GM12878 (cell line): ENCODE results near the gene LCAT. TPM values are rescaled to one million over a fixed set of nuclear protein-coding genes. Genes with fewer than 3 reads are reported as not detected.

Experiments used
- ATAC-seq: fragments of 200-7000 bp; cut with Tn5 transposase; 3 replicates; pipeline ENCODE4 v1.9.1; 2020; ENCODE audit warnings: mild to moderate bottlenecking, moderate library complexity
- BruUV-seq: library from RNA; stranded (reverse); fragments of 400-500 nt; replicated peaks from 2 replicates; lab custom pipeline; 2021; lab: Mats Ljungman, UMichigan
- CTCF ChIA-PET: fragments of 300-600 bp; sonication (Branson Sonifier 250); formaldehyde crosslinking; extraction: SDS; loops from one replicate; lab custom pipeline; 2021; ENCODE audit warnings: inconsistent platforms; lab: Yijun Ruan, JAX
- POLR2A ChIA-PET: fragments of 350-600 bp; formaldehyde crosslinking; extraction: SDS; loops from one replicate; lab custom pipeline; 2021; ENCODE audit warnings: inconsistent platforms; lab: Charles Lee
- RAD21 ChIA-PET: fragments of 300-600 bp; sonication (Branson Sonifier 250); formaldehyde crosslinking; loops from one replicate; lab custom pipeline; 2023; ENCODE audit warnings: antibody characterized with exemption; ENCODE audit not compliant: unreplicated experiment; lab: Charles Lee
- SMC1A ChIA-PET: fragments of 300-600 bp; sonication (Branson Sonifier 250); formaldehyde crosslinking; loops from one replicate; lab custom pipeline; 2023; ENCODE audit not compliant: unreplicated experiment, uncharacterized antibody; lab: Charles Lee
- DNase-seq: peaks from one replicate; pipeline ENCODE4 v3.0.0-alpha.2; 2011; ENCODE audit warnings: low read depth, low spot score
- FAIRE-seq: peaks from 3 replicates; lab custom pipeline; 2011; peaks lifted over from hg19 to GRCh38; lab: Jason Lieb, UNC
- H2AFZ ChIP-seq: 2 replicates; pipeline ENCODE4 v1.6.0; 2011; ENCODE audit warnings: low read depth, low read length, control low read depth; ENCODE audit not compliant: control insufficient read depth
- H3K27ac ChIP-seq: 2 replicates; pipeline ENCODE4 v1.5.1; 2011; ENCODE audit warnings: control low read depth; ENCODE audit not compliant: control insufficient read depth, insufficient read depth
- H3K27me3 ChIP-seq, 2 experiments: replicated peaks in 1 of 2; 2 replicates each; pipeline versions ENCODE4 v1.6.0 to v1.6.1; 2011; ENCODE audit warnings: low read length in 1 of 2; ENCODE audit not compliant: control insufficient read depth in 2 of 2, insufficient read depth in 2 of 2
- H3K36me3 ChIP-seq, 2 experiments: 2 replicates each; pipeline ENCODE4 v1.5.1; 2011; ENCODE audit warnings: low read length in 1 of 2; ENCODE audit not compliant: control insufficient read depth in 2 of 2, insufficient read depth in 2 of 2
- H3K4me1 ChIP-seq: 2 replicates; pipeline ENCODE4 v1.6.1; 2011; ENCODE audit warnings: mild to moderate bottlenecking, low read length, moderate library complexity, mixed read lengths; ENCODE audit not compliant: control insufficient read depth, insufficient read depth
- H3K4me2 ChIP-seq: 2 replicates; pipeline ENCODE4 v1.6.0; 2011; ENCODE audit warnings: control low read depth; ENCODE audit not compliant: control insufficient read depth, insufficient read depth
- H3K4me3 ChIP-seq: fragments of 200-600 bp; sonication (generic); 2 replicates; pipeline ENCODE4 v1.5.1; 2016
- H3K79me2 ChIP-seq: 2 replicates; pipeline ENCODE4 v1.6.0; 2011; ENCODE audit warnings: low read length; ENCODE audit not compliant: control insufficient read depth, insufficient read depth
- H3K9ac ChIP-seq: 2 replicates; pipeline ENCODE4 v1.8.0; 2011; ENCODE audit warnings: low read length, control low read depth, mixed read lengths; ENCODE audit not compliant: control insufficient read depth, insufficient read depth
- H3K9me3 ChIP-seq: replicated peaks from 3 replicates; pipeline ENCODE4 v1.5.1; 2011; ENCODE audit warnings: mild to moderate bottlenecking, low read length; ENCODE audit not compliant: control insufficient read depth, insufficient read depth
- H4K20me1 ChIP-seq: 2 replicates; pipeline ENCODE4 v1.6.0; 2011; ENCODE audit not compliant: control insufficient read depth, insufficient read depth
- IKZF1 ChIP-seq: fragments of 450-650 bp; conservative IDR thresholded peaks from 2 replicates; pipeline ENCODE4 v1.6.1; 2017; ENCODE audit warnings: antibody characterized with exemption, mild to moderate bottlenecking
- JUNB ChIP-seq: IDR thresholded peaks from 2 replicates; pipeline ENCODE4 v1.6.1; 2016; ENCODE audit warnings: antibody characterized with exemption, mild to moderate bottlenecking
- NR2C2 ChIP-seq: IDR thresholded peaks from 2 replicates; pipeline ENCODE4 v1.6.1; 2011; ENCODE audit warnings: borderline replicate concordance, low read depth; ENCODE audit not compliant: control insufficient read depth, insufficient read length
- SMARCA5 ChIP-seq: fragments of 450-650 bp; IDR thresholded peaks from 2 replicates; pipeline ENCODE4 v1.6.1; 2017; ENCODE audit warnings: mild to moderate bottlenecking
- SUPT20H ChIP-seq: IDR thresholded peaks from 2 replicates; pipeline ENCODE4 v1.6.1; 2011; ENCODE audit warnings: low read depth, mild to moderate bottlenecking, low read length, moderate library complexity, borderline replicate concordance; ENCODE audit not compliant: control insufficient read depth
- SUZ12 ChIP-seq: fragments of 200-600 bp; sonication (generic); IDR thresholded peaks from one replicate; pipeline ENCODE4 v1.6.1; 2018; ENCODE audit warnings: antibody characterized with exemption, mild to moderate bottlenecking; ENCODE audit not compliant: unreplicated experiment
- ZNF24 ChIP-seq: fragments of 450-650 bp; IDR thresholded peaks from 2 replicates; pipeline ENCODE4 v1.6.1; 2017; ENCODE audit warnings: antibody characterized with exemption, mild to moderate bottlenecking
- WGBS: methylation state at CpG from one replicate; pipeline ENCODE4 v1.1.6; 2016; ENCODE audit warnings: low lambda C conversion rate; ENCODE audit not compliant: insufficient replicate concordance, insufficient coverage; ENCODE audit errors: missing lambda C conversion rate; 5-methylcytosine and 5-hydroxymethylcytosine counted together
- in situ Hi-C: fragments of 300-500 bp; cut with MboI; formaldehyde crosslinking; loops from 9 replicates; pipeline ENCODE4 v1.14.3; 2018; ENCODE audit warnings: mixed read lengths
- intact Hi-C: fragments of 100-400 bp; cut with micrococcal nuclease; formaldehyde crosslinking; loops from one replicate; pipeline ENCODE4 v1.14.2; 2022; ENCODE audit not compliant: unreplicated experiment
- polyA plus RNA-seq, 11 experiments: library from polyadenylated mRNA; depleted of rRNA in 4 of 11; unstranded in 6 of 11; stranded (reverse) in 5 of 11; fragments of >200 nt; fragmentation: Nextera tagmentation in 4 of 11; fragmentation: Illumina TruSeq in 1 of 11; extraction: Ambion mirVana in 4 of 11; extraction: Trizol in 1 of 11; gene quantifications; 1 replicate in 1 of 11; 2 replicates in 10 of 11; pipeline versions ENCODE4 v1.2.1 to v1.2.3, GENCODE V29; 2011 to 2016; ENCODE audit warnings: inconsistent platforms in 2 of 11, missing spikeins in 2 of 11, low read depth in 1 of 11
- total RNA-seq, 4 experiments: library from RNA; depleted of rRNA in 3 of 4; stranded (reverse); fragments of >200 nt in 3 of 4; fragmentation: Illumina TruSeq in 1 of 4; extraction: Trizol in 1 of 4; gene quantifications; 2 replicates each; pipeline versions ENCODE4 v1.2.1 to v1.2.3, GENCODE V29; 2013 to 2021
- TF ChIP-seq, protein P1 (sequence below): IDR thresholded peaks from 2 replicates; pipeline ENCODE4 v1.6.1; 2011; ENCODE audit warnings: mild to moderate bottlenecking, low read depth, low read length, moderate library complexity; ENCODE audit not compliant: insufficient replicate concordance
- TF ChIP-seq, protein P2 (sequence below): fragments of 450-650 bp; formaldehyde crosslinking; IDR thresholded peaks from 2 replicates; pipeline ENCODE4 v1.4.0; 2020; ENCODE audit warnings: mild to moderate bottlenecking, moderate library complexity

LCAT gene
- total and polyA plus RNA-seq, 10 of the 15 experiments (the other 5 are each of a cell fraction or from before 2014, with no cell fraction given), result 0.61 to 11.7 (median 3.3) TPM

DNA sequence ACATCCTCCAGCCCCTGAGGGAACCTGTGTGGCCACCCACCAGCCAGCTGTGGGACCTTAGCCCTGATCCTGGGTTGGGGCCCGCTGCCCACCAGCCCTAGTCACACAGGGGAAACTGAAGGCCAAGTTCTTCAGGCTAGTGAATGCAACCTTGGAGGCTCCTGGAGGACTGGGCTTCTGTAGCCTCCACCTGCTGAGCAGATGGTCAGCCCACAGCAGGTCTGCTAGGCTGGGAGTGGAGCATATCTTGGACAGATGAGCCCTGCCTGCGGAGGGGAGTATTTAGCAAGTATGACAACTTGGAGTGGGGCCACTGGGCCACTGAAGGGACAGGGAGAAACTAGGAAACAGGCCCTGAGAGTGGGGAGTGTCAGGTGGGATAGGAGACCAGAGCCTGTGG, 32.3 kb upstream of the LCAT start:
- Histone ChIP-seq H3K4me1 (peaks cover 22% of the 10 kb centered on the region), H4K20me1 (no peaks in the 10 kb centered on the region), H3K27ac (no peak overlapping the region), H3K4me3 (no peak overlapping the region), H3K9me3 (no peaks in the 10 kb centered on the region), H3K36me3 (no peaks in the 10 kb centered on the region), H3K27me3 (no peaks in the 10 kb centered on the region; a peak in 1 of 4 replicates), H3K9ac (no peak overlapping the region), H2AFZ (no peak overlapping the region), H3K79me2 (no peaks in the 10 kb centered on the region), H3K4me2 (no peak overlapping the region; the same call in 1 of the 2 replicates)
- WGBS, result 93% methylated on average over 2 of the region's 2 CpGs
- ChIA-PET RAD21 (no interaction called here), POLR2A (interaction anchor here (1.6 kb wide), 1 partner anchor 11 kb away, joined by 5 read pairs; no protein-coding TSS in a partner anchor), CTCF (interaction anchor here (1.0 to 1.2 kb wide), 2 partner anchors 16 to 37 kb away, joined by 3 to 4 read pairs; no protein-coding TSS in a partner anchor), SMC1A (interaction anchor here (1.4 kb wide), 1 partner anchor 11 kb away, joined by 7 read pairs; no protein-coding TSS in a partner anchor)
- intact Hi-C loops (no loop called here), in situ Hi-C loops (no loop called here)
- ATAC-seq (no peak), FAIRE-seq (no peak), DNase-seq (no peak)
- TF ChIP-seq IKZF1 (no peak), NR2C2 (peak; percentile 15)
- BruUV-seq, result no TSS peak

DNA sequence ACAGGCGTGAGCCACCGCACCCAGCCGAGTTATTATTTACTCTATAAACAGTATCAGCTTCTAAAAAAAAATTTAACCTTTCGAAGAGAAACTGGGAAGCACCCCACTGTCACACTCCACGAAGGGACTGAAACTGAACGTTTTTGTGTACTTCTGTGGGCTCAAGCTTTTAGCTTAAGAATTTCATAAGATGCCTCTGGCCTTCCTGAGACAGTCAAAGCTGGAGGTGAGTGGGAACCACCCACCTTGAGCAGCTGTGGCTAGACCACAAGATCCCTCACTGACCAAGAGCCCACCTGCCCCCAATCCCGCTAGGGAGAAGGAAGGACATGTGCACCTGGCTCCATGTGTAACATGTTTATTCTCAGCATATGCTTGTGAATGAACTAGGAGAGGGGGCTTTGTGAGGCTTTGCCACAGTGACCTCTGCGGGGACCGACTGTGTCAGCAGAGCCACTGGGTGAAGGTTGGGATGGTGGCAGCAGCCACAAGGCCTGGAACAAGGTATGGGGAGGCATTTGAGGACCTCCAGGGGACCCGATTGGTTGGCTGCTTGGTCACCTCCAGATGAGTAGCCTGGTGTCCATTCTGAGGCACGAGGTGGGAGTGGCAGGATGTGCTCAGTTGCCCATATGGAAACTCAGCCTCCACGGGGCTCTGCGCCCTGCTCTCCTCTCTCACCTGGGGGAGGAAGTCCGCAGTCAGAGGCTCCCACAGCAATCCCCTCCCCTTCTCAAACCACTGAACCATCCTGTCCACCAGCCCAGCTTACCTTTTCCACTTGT, 31.6 kb upstream of the LCAT start:
- DNase-seq (no peak), ATAC-seq (peak; percentile 73), FAIRE-seq (peak; percentile 76)
- H3K27ac ChIP-seq, result peak overlapping the region; percentile 13; the same call in 1 of the 2 replicates
- SMC1A ChIA-PET, result interaction anchor here (0.8 to 1.4 kb wide), 2 partner anchors 8 to 11 kb away, joined by 4 to 7 read pairs; no protein-coding TSS in a partner anchor
- no peaks in the 10 kb centered on the region for H3K79me2 ChIP-seq
- intact Hi-C loops (no loop called here), in situ Hi-C loops (no loop called here)
- POLR2A ChIA-PET, result interaction anchor here (0.6 to 1.6 kb wide), 3 partner anchors 8 to 40 kb away, joined by 4 to 5 read pairs (median 4); no protein-coding TSS in a partner anchor
- H2AFZ ChIP-seq, result peak overlapping the region; percentile 35; the same call in 1 of the 2 replicates
- RAD21 ChIA-PET, result no interaction called here
- H3K36me3 ChIP-seq, result no peaks in the 10 kb centered on the region
- no peaks in the 10 kb centered on the region; a peak in 1 of 4 replicates for H3K27me3 ChIP-seq
- H3K9me3 ChIP-seq, result no peaks in the 10 kb centered on the region
- H3K4me1 ChIP-seq, result peaks cover 22% of the 10 kb centered on the region
- BruUV-seq, result no TSS peak
- no peak overlapping the region for H3K4me3 ChIP-seq
- CTCF ChIA-PET, result interaction anchor here (0.6 to 1.1 kb wide), 4 partner anchors 8 to 65 kb away, joined by 3 to 4 read pairs (median 4); no protein-coding TSS in a partner anchor
- WGBS, result 13% methylated on average over 14 of the region's 14 CpGs
- peak overlapping the region; percentile 63 for H3K4me2 ChIP-seq
- no peaks in the 10 kb centered on the region for H4K20me1 ChIP-seq
- 0 out of 2 replicates have a peak overlapping the region, but pooled peaks have one; percentile 10 for H3K9ac ChIP-seq
- TF ChIP-seq IKZF1, result peak; percentile 68
- no peak for TF ChIP-seq SUZ12
- no peak for TF ChIP-seq ZNF24
- no peak for TF ChIP-seq SMARCA5
- TF ChIP-seq JUNB, result peak; percentile 45; the same call in 1 of the 2 replicates
- TF ChIP-seq SUPT20H, result no peak
- TF ChIP-seq, protein P1, sequence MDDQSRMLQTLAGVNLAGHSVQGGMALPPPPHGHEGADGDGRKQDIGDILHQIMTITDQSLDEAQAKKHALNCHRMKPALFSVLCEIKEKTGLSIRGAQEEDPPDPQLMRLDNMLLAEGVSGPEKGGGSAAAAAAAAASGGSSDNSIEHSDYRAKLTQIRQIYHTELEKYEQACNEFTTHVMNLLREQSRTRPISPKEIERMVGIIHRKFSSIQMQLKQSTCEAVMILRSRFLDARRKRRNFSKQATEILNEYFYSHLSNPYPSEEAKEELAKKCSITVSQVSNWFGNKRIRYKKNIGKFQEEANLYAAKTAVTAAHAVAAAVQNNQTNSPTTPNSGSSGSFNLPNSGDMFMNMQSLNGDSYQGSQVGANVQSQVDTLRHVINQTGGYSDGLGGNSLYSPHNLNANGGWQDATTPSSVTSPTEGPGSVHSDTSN, result no peak
- TF ChIP-seq, protein P2, sequence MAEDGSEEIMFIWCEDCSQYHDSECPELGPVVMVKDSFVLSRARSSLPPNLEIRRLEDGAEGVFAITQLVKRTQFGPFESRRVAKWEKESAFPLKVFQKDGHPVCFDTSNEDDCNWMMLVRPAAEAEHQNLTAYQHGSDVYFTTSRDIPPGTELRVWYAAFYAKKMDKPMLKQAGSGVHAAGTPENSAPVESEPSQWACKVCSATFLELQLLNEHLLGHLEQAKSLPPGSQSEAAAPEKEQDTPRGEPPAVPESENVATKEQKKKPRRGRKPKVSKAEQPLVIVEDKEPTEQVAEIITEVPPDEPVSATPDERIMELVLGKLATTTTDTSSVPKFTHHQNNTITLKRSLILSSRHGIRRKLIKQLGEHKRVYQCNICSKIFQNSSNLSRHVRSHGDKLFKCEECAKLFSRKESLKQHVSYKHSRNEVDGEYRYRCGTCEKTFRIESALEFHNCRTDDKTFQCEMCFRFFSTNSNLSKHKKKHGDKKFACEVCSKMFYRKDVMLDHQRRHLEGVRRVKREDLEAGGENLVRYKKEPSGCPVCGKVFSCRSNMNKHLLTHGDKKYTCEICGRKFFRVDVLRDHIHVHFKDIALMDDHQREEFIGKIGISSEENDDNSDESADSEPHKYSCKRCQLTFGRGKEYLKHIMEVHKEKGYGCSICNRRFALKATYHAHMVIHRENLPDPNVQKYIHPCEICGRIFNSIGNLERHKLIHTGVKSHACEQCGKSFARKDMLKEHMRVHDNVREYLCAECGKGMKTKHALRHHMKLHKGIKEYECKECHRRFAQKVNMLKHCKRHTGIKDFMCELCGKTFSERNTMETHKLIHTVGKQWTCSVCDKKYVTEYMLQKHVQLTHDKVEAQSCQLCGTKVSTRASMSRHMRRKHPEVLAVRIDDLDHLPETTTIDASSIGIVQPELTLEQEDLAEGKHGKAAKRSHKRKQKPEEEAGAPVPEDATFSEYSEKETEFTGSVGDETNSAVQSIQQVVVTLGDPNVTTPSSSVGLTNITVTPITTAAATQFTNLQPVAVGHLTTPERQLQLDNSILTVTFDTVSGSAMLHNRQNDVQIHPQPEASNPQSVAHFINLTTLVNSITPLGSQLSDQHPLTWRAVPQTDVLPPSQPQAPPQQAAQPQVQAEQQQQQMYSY (CRISPR knock-in tag), result no peak
